Activated naive CD4-positive, alpha-beta T cell treated with Interleukin-2 at 50 U/mL for 16 hours (primary cell): Measurements from ENCODE around the gene INTS2.
"Not testable (repeated sequence)": the region's sequence is repeated elsewhere in the genome, so short reads cannot be mapped to it uniquely, and the experiment has no call there.

Source experiments
- DNase-seq: peaks from one replicate; pipeline ENCODE4 v3.0.0-alpha.2; 2020

INTS2 gene

GRCh38 chr17:61927208-61928100, at the start of gene INTS2:
TSS of gene INTS2 (minus strand) at chr17:61927982. CDS start at chr17:61926644, 1,338 bp downstream.
- peak; percentile 95 for DNase-seq

- no peak for DNase-seq
These were observed 46.3 kb upstream of the INTS2 start for GRCh38 chr17:61974115-61974514.

- DNase-seq, result no peak
These were observed 44.5 kb upstream of the INTS2 start for GRCh38 chr17:61972311-61972710.

- no peak for DNase-seq
These were observed 42.2 kb upstream of the INTS2 start for GRCh38 chr17:61970030-61970429.

- DNase-seq, result no peak
These were observed 41.0 kb upstream of the INTS2 start for GRCh38 chr17:61968757-61969156.

GRCh38 chr17:61967729-61968128, 39.9 kb upstream of the INTS2 start:
- DNase-seq, result no peak

- DNase-seq, result no peak
These were observed 38.4 kb upstream of the INTS2 start for GRCh38 chr17:61966191-61966590.

GRCh38 chr17:61955619-61956018, 27.8 kb upstream of the INTS2 start:
- no peak for DNase-seq

- DNase-seq, result no peak
These were observed 19.7 kb upstream of the INTS2 start for GRCh38 chr17:61947367-61948078.

- DNase-seq, result no peak
These were observed 18.6 kb upstream of the INTS2 start for GRCh38 chr17:61946359-61946758.

GRCh38 chr17:61943117-61943516, 15.3 kb upstream of the INTS2 start:
- no peak for DNase-seq

GRCh38 chr17:61942085-61942484, 14.3 kb upstream of the INTS2 start:
- DNase-seq, result no peak

- no peak for DNase-seq
These were observed 287 bp upstream of the INTS2 start for GRCh38 chr17:61928101-61928436.

- DNase-seq, result no peak
These were observed 965 bp downstream of the INTS2 start for GRCh38 chr17:61926826-61927207.

GRCh38 chr17:61915162-61915561, 12.6 kb downstream of the INTS2 start:
- DNase-seq, result not testable (repeated sequence)

- DNase-seq, result no peak
These were observed 19.3 kb downstream of the INTS2 start for GRCh38 chr17:61908292-61909037.

GRCh38 chr17:61907361-61907760, 20.4 kb downstream of the INTS2 start:
- DNase-seq, result no peak

- DNase-seq, result peak; percentile 29
These were observed 23.6 kb downstream of the INTS2 start for GRCh38 chr17:61904094-61904710.

GRCh38 chr17:61903251-61903650, 24.5 kb downstream of the INTS2 start:
- no peak for DNase-seq

GRCh38 chr17:61897548-61898180, 30.1 kb downstream of the INTS2 start:
- DNase-seq, result no peak

GRCh38 chr17:61895391-61895790, 32.4 kb downstream of the INTS2 start:
- DNase-seq, result no peak

GRCh38 chr17:61894310-61894709, 33.5 kb downstream of the INTS2 start:
- not testable (repeated sequence) for DNase-seq

GRCh38 chr17:61887733-61888132, 40.0 kb downstream of the INTS2 start:
- not testable (repeated sequence) for DNase-seq
